Smooth muscle cell (in vitro differentiated cells): ENCODE data around the gene TOP3B. TPM values are rescaled to one million over a fixed set of nuclear protein-coding genes. Genes with fewer than 3 reads are reported as not detected.

Experiments used
- DNase-seq: peaks from one replicate; lab custom pipeline; 2025; ENCODE audit not compliant: unreplicated experiment; lab: John Stamatoyannopoulos, UW
- H2AFZ ChIP-seq: fragments of 200-600 bp; sonication (generic); 2 replicates; pipeline ENCODE4 v1.6.0; 2016; ENCODE audit warnings: antibody characterized with exemption, low read depth, mild to moderate bottlenecking
- H3F3A ChIP-seq: fragments of 200-600 bp; sonication (generic); 2 replicates; pipeline ENCODE4 v1.6.0; 2017; ENCODE audit warnings: antibody characterized with exemption, low read depth
- H3K27ac ChIP-seq: fragments of 200-600 bp; sonication (generic); 2 replicates; pipeline ENCODE4 v1.5.1; 2016; ENCODE audit warnings: low read depth, mild to moderate bottlenecking
- H3K27me3 ChIP-seq: fragments of 200-600 bp; sonication (generic); 2 replicates; pipeline ENCODE4 v1.6.1; 2016; ENCODE audit warnings: low read depth, mild to moderate bottlenecking
- H3K36me3 ChIP-seq: fragments of 200-600 bp; sonication (generic); 2 replicates; pipeline ENCODE4 v1.5.1; 2016; ENCODE audit warnings: low read depth
- H3K4me1 ChIP-seq: fragments of 200-600 bp; sonication (generic); 2 replicates; pipeline ENCODE4 v1.5.1; 2016; ENCODE audit warnings: low read depth
- H3K4me2 ChIP-seq: fragments of 200-600 bp; sonication (generic); 2 replicates; pipeline ENCODE4 v1.6.0; 2016; ENCODE audit warnings: mild to moderate bottlenecking
- H3K4me3 ChIP-seq: fragments of 200-600 bp; sonication (generic); 2 replicates; pipeline ENCODE4 v1.5.1; 2016; ENCODE audit warnings: mild to moderate bottlenecking
- H3K79me2 ChIP-seq: fragments of 200-600 bp; sonication (generic); 2 replicates; pipeline ENCODE4 v1.6.0; 2016; ENCODE audit warnings: low read depth, mild to moderate bottlenecking
- H3K9ac ChIP-seq: fragments of 200-600 bp; sonication (generic); 2 replicates; pipeline ENCODE4 v1.6.0; 2016; ENCODE audit warnings: low read depth
- H3K9me3 ChIP-seq: fragments of 200-600 bp; sonication (generic); replicated peaks from 2 replicates; pipeline ENCODE4 v1.5.1; 2016; ENCODE audit warnings: low read depth
- H4K20me1 ChIP-seq: fragments of 200-600 bp; sonication (generic); 2 replicates; pipeline ENCODE4 v1.6.0; 2016; ENCODE audit warnings: low read depth
- CTCF ChIP-seq: fragments of 200-600 bp; sonication (generic); IDR thresholded peaks from 2 replicates; pipeline ENCODE4 v1.5.1; 2017; ENCODE audit warnings: borderline replicate concordance, mild to moderate bottlenecking, antibody characterized with exemption; ENCODE audit not compliant: insufficient read depth, poor library complexity, severe bottlenecking
- WGBS: methylation state at CpG from one replicate; pipeline ENCODE4 v1.1.7; 2016; ENCODE audit warnings: low lambda C conversion rate; 5-methylcytosine and 5-hydroxymethylcytosine counted together
- polyA plus RNA-seq: library from polyadenylated mRNA; unstranded; fragments of >200 nt; fragmentation: Nextera tagmentation; extraction: Ambion mirVana; gene quantifications from 2 replicates; pipeline ENCODE4 v1.2.1, GENCODE V29; 2016
- total RNA-seq: library from RNA; depleted of rRNA; stranded (reverse); fragments of >200 nt; gene quantifications from 2 replicates; pipeline ENCODE4 v1.2.3, GENCODE V29; 2014

TOP3B gene
- total and polyA plus RNA-seq, 2 experiments from 2014 or later, result 15.2 to 17.6 TPM

- Histone ChIP-seq H3K27ac (no peak overlapping the region), H3K4me1 (no peaks in the 10 kb centered on the region), H3K36me3 (no peaks in the 10 kb centered on the region), H3K79me2 (no peaks in the 10 kb centered on the region), H2AFZ (no peak overlapping the region), H4K20me1 (no peaks in the 10 kb centered on the region), H3F3A (no peaks in the 10 kb centered on the region), H3K27me3 (no peaks in the 10 kb centered on the region), H3K9me3 (no peaks in the 10 kb centered on the region), H3K4me3 (no peak overlapping the region), H3K4me2 (no peak overlapping the region), H3K9ac (no peak overlapping the region)
- DNase-seq, result no peak
- no peak for TF ChIP-seq CTCF
- WGBS, result 96% methylated on average over 6 of the region's 6 CpGs
Observed at GRCh38 chr22:21965762-21966288, 16.8 kb downstream of the TOP3B start.

GRCh38 chr22:21964918-21965484 lies 17.6 kb downstream of the TOP3B start:
- Histone ChIP-seq H3K9ac (no peak overlapping the region), H3K4me1 (no peaks in the 10 kb centered on the region), H3F3A (no peaks in the 10 kb centered on the region), H3K4me2 (no peak overlapping the region), H4K20me1 (no peaks in the 10 kb centered on the region), H3K36me3 (no peaks in the 10 kb centered on the region), H3K27ac (no peak overlapping the region), H3K27me3 (no peaks in the 10 kb centered on the region), H3K9me3 (no peaks in the 10 kb centered on the region), H3K4me3 (no peak overlapping the region), H3K79me2 (no peaks in the 10 kb centered on the region), H2AFZ (no peak overlapping the region)
- no peak for TF ChIP-seq CTCF
- no peak for DNase-seq
- 97% methylated on average over 6 of the region's 6 CpGs for WGBS

- TF ChIP-seq CTCF, result no peak
- no peaks in the 10 kb centered on the region for H3K27me3 ChIP-seq
- no peak overlapping the region for H3K27ac ChIP-seq
- no peak for DNase-seq
- H3K36me3 ChIP-seq, result no peaks in the 10 kb centered on the region
- H3K9me3 ChIP-seq, result no peaks in the 10 kb centered on the region
- no peaks in the 10 kb centered on the region for H3K4me1 ChIP-seq
- no peaks in the 10 kb centered on the region for H3K79me2 ChIP-seq
- no peak overlapping the region for H3K9ac ChIP-seq
- WGBS, result 99% methylated on average over 15 of the region's 15 CpGs
- no peak overlapping the region for H3K4me3 ChIP-seq
- H2AFZ ChIP-seq, result no peak overlapping the region
- H3K4me2 ChIP-seq, result no peak overlapping the region
- no peaks in the 10 kb centered on the region for H4K20me1 ChIP-seq
- H3F3A ChIP-seq, result no peaks in the 10 kb centered on the region
Observed at GRCh38 chr22:21964234-21964633, 18.4 kb downstream of the TOP3B start.

GRCh38 chr22:21963790-21964211 lies 18.8 kb downstream of the TOP3B start:
- H3K4me3 ChIP-seq, result no peak overlapping the region
- no peaks in the 10 kb centered on the region for H4K20me1 ChIP-seq
- H3K9ac ChIP-seq, result no peak overlapping the region
- H3K4me1 ChIP-seq, result no peaks in the 10 kb centered on the region
- H3K79me2 ChIP-seq, result no peaks in the 10 kb centered on the region
- H3K27ac ChIP-seq, result no peak overlapping the region
- H3K27me3 ChIP-seq, result no peaks in the 10 kb centered on the region
- no peak for DNase-seq
- H3K4me2 ChIP-seq, result no peak overlapping the region
- no peak overlapping the region for H2AFZ ChIP-seq
- no peaks in the 10 kb centered on the region for H3F3A ChIP-seq
- H3K9me3 ChIP-seq, result no peaks in the 10 kb centered on the region
- TF ChIP-seq CTCF, result no peak
- WGBS, result 97% methylated on average over 19 of the region's 19 CpGs
- no peaks in the 10 kb centered on the region for H3K36me3 ChIP-seq
